Measurements from ENCODE around the gene LRRC8C. TPM values are rescaled to one million over a fixed set of nuclear protein-coding genes. Genes with fewer than 3 reads are reported as not detected.

Gene LRRC8C
- total RNA-seq, 4 donors from 2014 or later, result 4.4 to 11.0 (median 8.2) TPM

DNA sequence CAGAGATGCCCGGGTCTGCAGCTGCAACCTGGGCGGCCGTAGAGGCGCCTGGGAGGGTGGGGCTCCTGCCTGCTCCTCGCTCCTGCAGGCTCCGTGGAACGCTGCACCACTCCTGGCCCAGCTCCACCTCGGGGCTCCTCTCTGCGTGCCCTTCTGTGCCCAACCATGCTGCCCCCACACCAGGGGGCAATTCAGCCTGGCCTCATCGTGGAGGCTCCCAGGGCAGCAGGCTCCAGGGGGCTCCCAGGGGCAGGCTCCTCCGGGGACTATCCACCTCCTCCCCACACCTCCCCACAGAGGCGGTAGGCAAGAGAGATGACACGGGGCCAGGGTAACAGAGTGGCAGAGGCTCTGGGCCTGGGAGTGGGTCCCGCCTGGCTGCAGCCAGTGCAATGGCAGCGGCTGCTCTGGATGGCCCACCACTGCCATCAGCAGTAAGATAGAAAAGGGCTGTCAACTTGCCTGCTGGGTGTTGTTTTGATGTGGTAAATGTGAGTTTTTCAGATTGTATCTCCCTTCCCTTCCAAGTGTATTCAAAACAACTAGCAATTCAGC, 22.4 kb upstream of the LRRC8C start:
- Histone ChIP-seq H3K27ac (no peak overlapping the region), H3K4me3 (replicated peaks in 1 of 3) (no peak overlapping the region)
- DNase-seq, result no peak

DNA sequence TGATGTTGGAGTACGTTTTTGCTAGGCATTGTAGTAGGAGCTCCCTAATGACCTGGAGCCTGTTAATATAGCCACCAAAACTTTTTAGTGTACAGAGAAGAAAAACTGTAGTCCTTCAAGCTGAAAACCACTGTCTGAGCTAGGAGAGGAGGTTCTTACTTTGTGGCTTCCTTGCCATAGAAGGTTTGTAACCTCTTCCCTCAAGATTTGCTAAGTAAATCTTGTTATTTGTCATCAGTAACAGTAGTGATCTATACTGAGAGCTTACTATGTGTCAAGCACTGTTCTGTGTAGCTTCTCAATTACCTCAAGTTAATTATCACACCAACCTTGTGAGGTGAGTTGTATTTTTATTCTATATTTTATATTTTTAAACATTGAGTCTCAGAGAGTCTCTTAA, 21.2 kb upstream of the LRRC8C start:
- intact Hi-C loops (cut with DNase I), result no loop called here
- no peak for TF ChIP-seq POLR2A (IDR thresholded peaks at IDR 0.05)
- TF ChIP-seq, protein P1, sequence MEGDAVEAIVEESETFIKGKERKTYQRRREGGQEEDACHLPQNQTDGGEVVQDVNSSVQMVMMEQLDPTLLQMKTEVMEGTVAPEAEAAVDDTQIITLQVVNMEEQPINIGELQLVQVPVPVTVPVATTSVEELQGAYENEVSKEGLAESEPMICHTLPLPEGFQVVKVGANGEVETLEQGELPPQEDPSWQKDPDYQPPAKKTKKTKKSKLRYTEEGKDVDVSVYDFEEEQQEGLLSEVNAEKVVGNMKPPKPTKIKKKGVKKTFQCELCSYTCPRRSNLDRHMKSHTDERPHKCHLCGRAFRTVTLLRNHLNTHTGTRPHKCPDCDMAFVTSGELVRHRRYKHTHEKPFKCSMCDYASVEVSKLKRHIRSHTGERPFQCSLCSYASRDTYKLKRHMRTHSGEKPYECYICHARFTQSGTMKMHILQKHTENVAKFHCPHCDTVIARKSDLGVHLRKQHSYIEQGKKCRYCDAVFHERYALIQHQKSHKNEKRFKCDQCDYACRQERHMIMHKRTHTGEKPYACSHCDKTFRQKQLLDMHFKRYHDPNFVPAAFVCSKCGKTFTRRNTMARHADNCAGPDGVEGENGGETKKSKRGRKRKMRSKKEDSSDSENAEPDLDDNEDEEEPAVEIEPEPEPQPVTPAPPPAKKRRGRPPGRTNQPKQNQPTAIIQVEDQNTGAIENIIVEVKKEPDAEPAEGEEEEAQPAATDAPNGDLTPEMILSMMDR (IDR thresholded peaks at IDR 0.05), result no peak
- Histone ChIP-seq H3K27ac (no peak overlapping the region), H3K27me3 (no peaks in the 10 kb centered on the region), H3K9me3 (no peaks in the 10 kb centered on the region), H3K4me1 (no peaks in the 10 kb centered on the region), H3K4me3 (replicated peaks in 1 of 3) (no peak overlapping the region), H3K36me3 (no peaks in the 10 kb centered on the region)
- no peak for DNase-seq
- 82% methylated on average over 1 of the region's 1 CpG for WGBS, 2 donors

More for the DNA sequence above, 22.4 kb upstream of the LRRC8C start:
- no peaks in the 10 kb centered on the region for H3K4me1 ChIP-seq
- no peaks in the 10 kb centered on the region for H3K27me3 ChIP-seq
- intact Hi-C loops (cut with DNase I), result no loop called here
- no peaks in the 10 kb centered on the region for H3K9me3 ChIP-seq
- TF ChIP-seq, protein P1 (IDR thresholded peaks at IDR 0.05), result no peak
- TF ChIP-seq POLR2A (IDR thresholded peaks at IDR 0.05), result no peak
- WGBS, 2 donors, result 80 to 83% methylated on average over 3 to 6 of the region's 15 CpGs
- no peaks in the 10 kb centered on the region for H3K36me3 ChIP-seq

DNA sequence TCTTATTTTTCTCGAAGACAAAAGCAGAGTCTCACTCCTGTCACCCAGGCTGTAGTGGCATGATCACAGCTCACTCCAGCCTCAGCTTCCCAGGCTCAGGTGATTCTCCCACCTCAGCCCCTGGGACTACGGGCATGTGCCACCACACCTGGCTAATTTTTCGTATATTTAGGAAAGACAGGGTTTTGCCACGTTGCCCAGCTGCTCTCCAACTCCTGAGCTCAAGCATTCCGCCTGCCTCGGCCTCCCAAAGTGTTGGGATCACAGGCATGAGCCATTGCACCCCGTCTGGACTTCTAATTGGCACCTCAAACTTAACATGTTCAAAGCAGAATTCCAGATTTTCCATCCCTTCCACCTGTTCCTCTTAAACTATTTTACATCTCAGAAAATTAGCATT, 19.0 kb upstream of the LRRC8C start:
- no peaks in the 10 kb centered on the region for H3K4me1 ChIP-seq
- DNase-seq, result no peak
- 84 to 89% methylated on average over 7 of the region's 7 CpGs for WGBS, 2 donors
- TF ChIP-seq, protein P1 (IDR thresholded peaks at IDR 0.05), result no peak
- TF ChIP-seq POLR2A (IDR thresholded peaks at IDR 0.05), result no peak
- no peaks in the 10 kb centered on the region for H3K27me3 ChIP-seq
- no peak overlapping the region for H3K4me3 ChIP-seq (replicated peaks in 1 of 3)
- no peak overlapping the region for H3K27ac ChIP-seq
- no peaks in the 10 kb centered on the region for H3K36me3 ChIP-seq
- intact Hi-C loops (cut with DNase I), result no loop called here
- H3K9me3 ChIP-seq, result no peaks in the 10 kb centered on the region

DNA sequence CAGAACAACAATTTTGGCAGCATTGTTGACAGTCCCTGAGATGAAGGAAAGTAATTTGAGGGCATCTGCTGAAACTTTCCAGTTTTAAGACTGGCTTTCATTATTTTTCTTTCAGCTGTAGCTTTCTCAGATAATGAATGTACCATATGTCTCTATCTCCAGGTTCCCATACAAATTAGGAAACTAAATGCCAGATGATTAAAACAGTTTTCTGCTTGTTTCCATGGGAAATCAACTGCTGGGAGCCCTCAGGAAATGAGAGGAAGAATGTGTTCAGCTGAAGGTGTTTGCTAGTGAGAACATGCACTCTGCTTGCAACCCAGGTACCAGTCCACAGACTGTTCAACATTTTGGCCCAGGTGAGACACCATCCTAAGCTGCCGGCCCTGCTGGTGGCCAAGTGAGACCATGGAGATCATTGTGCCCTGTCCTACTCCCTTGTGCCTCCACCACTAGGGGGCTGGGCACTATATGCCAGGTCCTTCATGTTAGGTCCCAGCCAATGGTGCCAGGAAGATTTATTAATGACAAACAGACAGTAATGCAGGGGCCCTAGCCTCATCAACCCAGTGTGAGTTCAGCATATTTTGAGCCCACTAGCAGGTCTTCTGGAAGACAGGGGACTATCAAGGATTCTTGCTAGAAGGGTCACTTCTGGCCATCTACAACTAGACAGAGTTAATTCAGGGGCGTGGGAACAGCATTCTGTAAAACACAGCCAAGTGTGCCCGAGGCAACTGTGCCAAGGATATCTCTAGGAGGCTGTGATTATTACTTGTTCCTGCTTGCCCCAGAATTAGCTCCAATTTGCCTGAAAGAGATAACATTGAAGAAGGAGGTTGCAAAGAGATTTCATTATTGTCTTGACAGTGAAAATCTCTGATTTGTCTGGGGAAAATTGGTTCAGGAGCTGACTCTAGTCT, 17.0 kb upstream of the LRRC8C start:
- intact Hi-C loops (cut with DNase I), result no loop called here

More for the DNA sequence above, 17.0 kb upstream of the LRRC8C start:
- no peaks in the 10 kb centered on the region for H3K36me3 ChIP-seq
- H3K4me1 ChIP-seq, result no peaks in the 10 kb centered on the region
- H3K27me3 ChIP-seq, result no peaks in the 10 kb centered on the region
- DNase-seq, result no peak
- TF ChIP-seq, protein P1 (IDR thresholded peaks at IDR 0.05), result peak in 1 of 6 experiments; percentile 10
- TF ChIP-seq POLR2A (IDR thresholded peaks at IDR 0.05), result no peak
- H3K27ac ChIP-seq, result no peak overlapping the region
- H3K9me3 ChIP-seq, result no peaks in the 10 kb centered on the region
- H3K4me3 ChIP-seq (replicated peaks in 1 of 3), result no peak overlapping the region
- 80 to 88% methylated on average over 2 to 3 of the region's 3 CpGs for WGBS, 2 donors

All from thyroid gland (tissue), 4 donors.